ENCODE data around the gene STARD7. TPM values are rescaled to one million over a fixed set of nuclear protein-coding genes. Genes with fewer than 3 reads are reported as not detected.
A peak's percentile ranks its signal among the peaks of the same experiment; 100 is the strongest.

The STARD7 gene
- total and polyA plus RNA-seq, 9 of the 15 experiments (the other 6 are each of a cell fraction or from before 2014, with no cell fraction given), result 90.9 to 196 (median 145) TPM

GRCh38 chr2:96146153-96146880 is 62.3 kb downstream of the STARD7 start (continued):
- TF ChIP-seq, protein P1, sequence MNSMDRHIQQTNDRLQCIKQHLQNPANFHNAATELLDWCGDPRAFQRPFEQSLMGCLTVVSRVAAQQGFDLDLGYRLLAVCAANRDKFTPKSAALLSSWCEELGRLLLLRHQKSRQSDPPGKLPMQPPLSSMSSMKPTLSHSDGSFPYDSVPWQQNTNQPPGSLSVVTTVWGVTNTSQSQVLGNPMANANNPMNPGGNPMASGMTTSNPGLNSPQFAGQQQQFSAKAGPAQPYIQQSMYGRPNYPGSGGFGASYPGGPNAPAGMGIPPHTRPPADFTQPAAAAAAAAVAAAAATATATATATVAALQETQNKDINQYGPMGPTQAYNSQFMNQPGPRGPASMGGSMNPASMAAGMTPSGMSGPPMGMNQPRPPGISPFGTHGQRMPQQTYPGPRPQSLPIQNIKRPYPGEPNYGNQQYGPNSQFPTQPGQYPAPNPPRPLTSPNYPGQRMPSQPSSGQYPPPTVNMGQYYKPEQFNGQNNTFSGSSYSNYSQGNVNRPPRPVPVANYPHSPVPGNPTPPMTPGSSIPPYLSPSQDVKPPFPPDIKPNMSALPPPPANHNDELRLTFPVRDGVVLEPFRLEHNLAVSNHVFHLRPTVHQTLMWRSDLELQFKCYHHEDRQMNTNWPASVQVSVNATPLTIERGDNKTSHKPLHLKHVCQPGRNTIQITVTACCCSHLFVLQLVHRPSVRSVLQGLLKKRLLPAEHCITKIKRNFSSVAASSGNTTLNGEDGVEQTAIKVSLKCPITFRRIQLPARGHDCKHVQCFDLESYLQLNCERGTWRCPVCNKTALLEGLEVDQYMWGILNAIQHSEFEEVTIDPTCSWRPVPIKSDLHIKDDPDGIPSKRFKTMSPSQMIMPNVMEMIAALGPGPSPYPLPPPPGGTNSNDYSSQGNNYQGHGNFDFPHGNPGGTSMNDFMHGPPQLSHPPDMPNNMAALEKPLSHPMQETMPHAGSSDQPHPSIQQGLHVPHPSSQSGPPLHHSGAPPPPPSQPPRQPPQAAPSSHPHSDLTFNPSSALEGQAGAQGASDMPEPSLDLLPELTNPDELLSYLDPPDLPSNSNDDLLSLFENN (IDR thresholded peaks at IDR 0.05; ENCODE audit: low read depth in 2 of 2, low read length in 2 of 2), result no peak
- TF ChIP-seq FOXP1 (CRISPR knock-in tag; IDR thresholded peaks at IDR 0.05), result 0 out of 2 replicates have a peak, but pooled peaks have one; percentile 37
- no peak for TF ChIP-seq TGIF2 (CRISPR knock-in tag; IDR thresholded peaks at IDR 0.05)
- TF ChIP-seq, protein P2, sequence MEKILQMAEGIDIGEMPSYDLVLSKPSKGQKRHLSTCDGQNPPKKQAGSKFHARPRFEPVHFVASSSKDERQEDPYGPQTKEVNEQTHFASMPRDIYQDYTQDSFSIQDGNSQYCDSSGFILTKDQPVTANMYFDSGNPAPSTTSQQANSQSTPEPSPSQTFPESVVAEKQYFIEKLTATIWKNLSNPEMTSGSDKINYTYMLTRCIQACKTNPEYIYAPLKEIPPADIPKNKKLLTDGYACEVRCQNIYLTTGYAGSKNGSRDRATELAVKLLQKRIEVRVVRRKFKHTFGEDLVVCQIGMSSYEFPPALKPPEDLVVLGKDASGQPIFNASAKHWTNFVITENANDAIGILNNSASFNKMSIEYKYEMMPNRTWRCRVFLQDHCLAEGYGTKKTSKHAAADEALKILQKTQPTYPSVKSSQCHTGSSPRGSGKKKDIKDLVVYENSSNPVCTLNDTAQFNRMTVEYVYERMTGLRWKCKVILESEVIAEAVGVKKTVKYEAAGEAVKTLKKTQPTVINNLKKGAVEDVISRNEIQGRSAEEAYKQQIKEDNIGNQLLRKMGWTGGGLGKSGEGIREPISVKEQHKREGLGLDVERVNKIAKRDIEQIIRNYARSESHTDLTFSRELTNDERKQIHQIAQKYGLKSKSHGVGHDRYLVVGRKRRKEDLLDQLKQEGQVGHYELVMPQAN (IDR thresholded peaks at IDR 0.05; ENCODE audit: borderline replicate concordance), result no peak
- 0 out of 6 replicates have a peak, but pooled peaks of 1 of the 3 experiments have one; percentile 29 for TF ChIP-seq ZBTB11 (CRISPR knock-in tag; IDR thresholded peaks at IDR 0.05)
- no peak for TF ChIP-seq ILF3 (IDR thresholded peaks at IDR 0.05; ENCODE audit: borderline replicate concordance)
- TF ChIP-seq CREB5 (CRISPR knock-in tag; IDR thresholded peaks at IDR 0.05), result no peak
- TF ChIP-seq VEZF1 (CRISPR knock-in tag; IDR thresholded peaks at IDR 0.05), result peak; percentile 46; the same call in 1 of the 2 replicates
- TF ChIP-seq FUS (optimal IDR thresholded peaks at IDR 0.05; ENCODE audit: low read depth, low read length), result no peak

Measured in K562 (cell line).